GM19043 (cell line): Measurements from ENCODE around the gene CNDP1.
A peak's percentile ranks its signal among the peaks of the same experiment; 100 is the strongest.
"Not testable (repeated sequence)": the region's sequence is repeated elsewhere in the genome, so short reads cannot be mapped to it uniquely, and the experiment has no call there.

Source experiments
- ATAC-seq: cut with Tn5 transposase; IDR thresholded peaks from one replicate; pipeline ENCODE4 v1.9.1; 2021; ENCODE audit warnings: low read depth; ENCODE audit not compliant: unreplicated experiment

CNDP1 gene

GRCh38 chr18:74520096-74520833 is 14.0 kb upstream of the CNDP1 start:
- no peak for ATAC-seq

- no peak for ATAC-seq
These were observed 13.1 kb upstream of the CNDP1 start for GRCh38 chr18:74521068-74521725.

GRCh38 chr18:74522635-74523548 is 11.4 kb upstream of the CNDP1 start:
- no peak for ATAC-seq

- ATAC-seq, result no peak
These were observed 10.2 kb upstream of the CNDP1 start for GRCh38 chr18:74524097-74524496.

- ATAC-seq, result not testable (repeated sequence)
These were observed 9.4 kb upstream of the CNDP1 start for GRCh38 chr18:74524915-74525314.

- ATAC-seq, result no peak
These were observed 8.6 kb upstream of the CNDP1 start for GRCh38 chr18:74525741-74526140.

- no peak for ATAC-seq
These were observed 7.8 kb upstream of the CNDP1 start for GRCh38 chr18:74526488-74526887.

- ATAC-seq, result no peak
These were observed 5.8 kb upstream of the CNDP1 start for GRCh38 chr18:74528478-74528877.

- no peak for ATAC-seq
These were observed 5.4 kb upstream of the CNDP1 start for GRCh38 chr18:74528913-74529312.

GRCh38 chr18:74529378-74529777 is 4.9 kb upstream of the CNDP1 start:
- ATAC-seq, result no peak

GRCh38 chr18:74529811-74530583 is 4.3 kb upstream of the CNDP1 start:
- ATAC-seq, result no peak

- no peak for ATAC-seq
These were observed 3.8 kb upstream of the CNDP1 start for GRCh38 chr18:74530584-74530862.

- no peak for ATAC-seq
These were observed 3.3 kb upstream of the CNDP1 start for GRCh38 chr18:74531043-74531442.

- ATAC-seq, result no peak
These were observed 1.7 kb upstream of the CNDP1 start for GRCh38 chr18:74532511-74533025.

GRCh38 chr18:74533666-74534065 is 634 bp upstream of the CNDP1 start:
- ATAC-seq, result no peak

GRCh38 chr18:74534981-74535649 is 815 bp downstream of the CNDP1 start:
- peak; percentile 64 for ATAC-seq

- ATAC-seq, result no peak
These were observed 5.0 kb downstream of the CNDP1 start for GRCh38 chr18:74539289-74539688.

GRCh38 chr18:74540652-74541421 is 6.5 kb downstream of the CNDP1 start:
- no peak for ATAC-seq
